CD14-positive monocyte (primary cell): ENCODE results near the gene RAB11FIP4. TPM values are rescaled to one million over a fixed set of nuclear protein-coding genes. Genes with fewer than 3 reads are reported as not detected.

Experiments used
- DNase-seq, 3 donors: peaks; one replicate each; pipeline ENCODE4 v3.0.0-alpha.2; 2011 to 2022
- H2AFZ ChIP-seq: 2 replicates; pipeline ENCODE4 v1.6.0; 2012; ENCODE audit warnings: mild to moderate bottlenecking, low read depth, low read length, inconsistent platforms; ENCODE audit not compliant: insufficient read depth, poor library complexity, severe bottlenecking
- H3K27ac ChIP-seq, 2 donors: 1 replicate in 1 of 2; 2 replicates in 1 of 2; pipeline ENCODE4 v1.5.1; 2012 to 2013; ENCODE audit warnings: low read length in 2 of 2, control low read depth in 1 of 2, inconsistent platforms in 1 of 2, low read depth in 1 of 2, mild to moderate bottlenecking in 1 of 2
- H3K27me3 ChIP-seq, 2 donors: one replicate each; pipeline versions ENCODE4 v1.6.0 to v1.6.1; 2011 to 2013; ENCODE audit warnings: low read length in 2 of 2; ENCODE audit not compliant: control insufficient read depth in 2 of 2, insufficient read depth in 2 of 2
- H3K36me3 ChIP-seq, 2 donors: replicated peaks in 1 of 2; 1 replicate in 1 of 2; 2 replicates in 1 of 2; pipeline versions ENCODE4 v1.5.1 to v1.6.1; 2012 to 2013; ENCODE audit warnings: low read length in 2 of 2, control low read depth in 1 of 2, inconsistent platforms in 1 of 2, mild to moderate bottlenecking in 1 of 2; ENCODE audit not compliant: insufficient read depth in 2 of 2, control insufficient read depth in 1 of 2
- H3K4me1 ChIP-seq, 2 donors: 1 replicate in 1 of 2; 2 replicates in 1 of 2; pipeline versions ENCODE4 v1.5.1 to v1.6.1; 2012 to 2013; ENCODE audit warnings: low read length in 2 of 2, control low read depth in 1 of 2, inconsistent platforms in 1 of 2, mild to moderate bottlenecking in 1 of 2, moderate library complexity in 1 of 2; ENCODE audit not compliant: insufficient read depth in 2 of 2, control insufficient read depth in 1 of 2
- H3K4me2 ChIP-seq: replicated peaks from 2 replicates; pipeline ENCODE3; 2012; ENCODE audit warnings: low read length, moderate library complexity, mild to moderate bottlenecking; ENCODE audit not compliant: poor library complexity, severe bottlenecking; ENCODE audit errors: extremely low read depth
- H3K4me3 ChIP-seq, 3 experiments: fragments of 200-600 bp in 1 of 3; sonication (generic) in 1 of 3; replicated peaks in 1 of 3; 1 replicate in 2 of 3; 2 replicates in 1 of 3; pipeline ENCODE4 v1.5.1; 2011 to 2013; ENCODE audit warnings: low read length in 3 of 3, mild to moderate bottlenecking in 3 of 3, control low read depth in 2 of 3, low read depth in 2 of 3, inconsistent platforms in 1 of 3, moderate library complexity in 1 of 3
- H3K79me2 ChIP-seq: 2 replicates; pipeline ENCODE4 v1.6.0; 2012; ENCODE audit warnings: mild to moderate bottlenecking, control low read depth, inconsistent platforms, low read length, moderate library complexity; ENCODE audit not compliant: insufficient read depth
- H3K9ac ChIP-seq: 2 replicates; pipeline ENCODE4 v1.6.0; 2017; ENCODE audit warnings: low read length, mild to moderate bottlenecking; ENCODE audit not compliant: insufficient read depth, poor library complexity, severe bottlenecking
- H3K9me3 ChIP-seq, 2 donors: replicated peaks in 1 of 2; 1 replicate in 1 of 2; 2 replicates in 1 of 2; pipeline versions ENCODE4 v1.5.1 to v1.6.1; 2012 to 2013; ENCODE audit warnings: low read length in 2 of 2, control low read depth in 1 of 2; ENCODE audit not compliant: control insufficient read depth in 1 of 2, insufficient read depth in 1 of 2
- H4K20me1 ChIP-seq: 2 replicates; pipeline ENCODE4 v1.6.0; 2012; ENCODE audit warnings: mild to moderate bottlenecking, low read length, control low read depth, moderate library complexity; ENCODE audit not compliant: insufficient read depth
- H3K27ac Mint-ChIP-seq, 7 donors: one replicate each; pipeline ENCODE4 v1.8.0; 2020; ENCODE audit warnings: mild to moderate bottlenecking in 7 of 7, mixed read lengths in 7 of 7, moderate library complexity in 6 of 7, inconsistent platforms in 2 of 7
- H3K27me3 Mint-ChIP-seq, 3 donors: one replicate each; pipeline ENCODE4 v1.8.0; 2021 to 2022; ENCODE audit warnings: low read depth in 3 of 3, mild to moderate bottlenecking in 3 of 3, mixed read lengths in 3 of 3, moderate library complexity in 3 of 3, inconsistent platforms in 1 of 3
- H3K36me3 Mint-ChIP-seq, 2 donors: one replicate each; pipeline ENCODE4 v1.8.0; 2020; ENCODE audit warnings: mixed read lengths in 2 of 2, inconsistent platforms in 1 of 2, mild to moderate bottlenecking in 1 of 2
- H3K4me1 Mint-ChIP-seq: one replicate; pipeline ENCODE4 v1.8.0; 2020; ENCODE audit warnings: mild to moderate bottlenecking, mixed read lengths
- H3K4me3 Mint-ChIP-seq, 2 donors: one replicate each; pipeline ENCODE4 v1.8.0; 2020; ENCODE audit warnings: mild to moderate bottlenecking in 2 of 2, mixed read lengths in 2 of 2, moderate library complexity in 1 of 2
- H3K9me3 Mint-ChIP-seq, 7 donors: one replicate each; pipeline ENCODE4 v1.8.0; 2020 to 2022; ENCODE audit warnings: mixed read lengths in 7 of 7, mild to moderate bottlenecking in 6 of 7, moderate library complexity in 6 of 7, inconsistent platforms in 2 of 7
- CTCF ChIP-seq: fragments of 200-600 bp; IDR thresholded peaks from one replicate; pipeline ENCODE4 v1.8.0; 2022; ENCODE audit warnings: antibody characterized with exemption, mild to moderate bottlenecking
- WGBS: methylation state at CpG from one replicate; pipeline ENCODE4 v1.1.5; 2013; ENCODE audit warnings: missing lambda C conversion rate; ENCODE audit not compliant: insufficient coverage; 5-methylcytosine and 5-hydroxymethylcytosine counted together
- intact Hi-C, 2 donors: fragments of 100-400 bp; cut with micrococcal nuclease; formaldehyde crosslinking; loops; one replicate each; pipeline versions ENCODE4 v1.15.0 to v1.15.1; 2023
- polyA plus RNA-seq, 3 donors: library from polyadenylated mRNA; depleted of rRNA in 1 of 3; unstranded in 2 of 3; stranded (reverse) in 1 of 3; fragments of 300-500 nt in 2 of 3; fragments of >200 nt in 1 of 3; fragmentation: Illumina TruSeq in 2 of 3; gene quantifications; 1 replicate in 2 of 3; 2 replicates in 1 of 3; pipeline ENCODE4 v1.2.3, GENCODE V29; 2012 to 2021

The RAB11FIP4 gene
- polyA plus RNA-seq, 3 donors = 10.4 to 21.9 (median 16.2) TPM

GRCh38 chr17:31386542-31387075 lies 4.9 kb upstream of the RAB11FIP4 start:
- WGBS = no CpG with 5 or more reads among the region's 3 CpGs
- peaks cover 32 to 43% (median 33%) of the 10 kb centered on the region in 3 donors for H3K27me3 Mint-ChIP-seq
- H3K9me3 Mint-ChIP-seq = peaks cover 0 to 10% (median 4%) of the 10 kb centered on the region in 7 donors
- H3K4me3 Mint-ChIP-seq = no peak overlapping the region
- intact Hi-C loops = no loop called here
- H3K27ac Mint-ChIP-seq = no peak overlapping the region
- Histone ChIP-seq H3K9me3 (no peaks in the 10 kb centered on the region), H3K27me3 (peaks cover 9 to 32% of the 10 kb centered on the region in 2 donors), H3K4me1 (peaks cover 4 to 5% of the 10 kb centered on the region in 2 donors), H3K79me2 (no peaks in the 10 kb centered on the region), H3K4me2 (no peak overlapping the region), H3K36me3 (no peaks in the 10 kb centered on the region), H3K4me3 (no peak overlapping the region), H3K27ac (no peak overlapping the region), H2AFZ (no peak overlapping the region), H4K20me1 (no peaks in the 10 kb centered on the region), H3K9ac (no peak overlapping the region)
- peaks cover 4 to 7% of the 10 kb centered on the region in 2 donors for H3K36me3 Mint-ChIP-seq
- no peak for DNase-seq
- peaks cover 9% of the 10 kb centered on the region for H3K4me1 Mint-ChIP-seq
- TF ChIP-seq CTCF = no peak

GRCh38 chr17:31387438-31387837 lies 4.0 kb upstream of the RAB11FIP4 start:
- no peak overlapping the region for H3K27ac Mint-ChIP-seq
- peaks cover 0 to 14% (median 4%) of the 10 kb centered on the region in 7 donors for H3K9me3 Mint-ChIP-seq
- H3K36me3 Mint-ChIP-seq = peaks cover 0 to 5% of the 10 kb centered on the region in 2 donors
- peaks cover 36 to 48% (median 37%) of the 10 kb centered on the region in 3 donors for H3K27me3 Mint-ChIP-seq
- Histone ChIP-seq H3K27me3 (peaks cover 13 to 37% of the 10 kb centered on the region in 2 donors), H3K4me2 (no peak overlapping the region), H3K36me3 (no peaks in the 10 kb centered on the region), H3K4me3 (no peak overlapping the region), H3K4me1 (peaks cover 9 to 13% of the 10 kb centered on the region in 2 donors), H3K9ac (no peak overlapping the region), H3K9me3 (no peaks in the 10 kb centered on the region), H3K27ac (no peak overlapping the region), H2AFZ (no peak overlapping the region), H4K20me1 (no peaks in the 10 kb centered on the region), H3K79me2 (no peaks in the 10 kb centered on the region)
- no peak for TF ChIP-seq CTCF
- no peak overlapping the region for H3K4me3 Mint-ChIP-seq
- intact Hi-C loops = no loop called here
- whole genome bisulfite sequencing = 100% methylated on average over 9 of the region's 12 CpGs
- DNase-seq = no peak
- H3K4me1 Mint-ChIP-seq = peaks cover 13% of the 10 kb centered on the region
